GM13976 (cell line): ENCODE measurements around the gene PBX3.

Source experiments
- DNase-seq: peaks from one replicate; pipeline ENCODE4 v3.0.0; 2012; ENCODE audit warnings: low spot score
- in situ Hi-C: fragments of 300-500 bp; cut with MboI; formaldehyde crosslinking; loops from one replicate; pipeline ENCODE4 v1.12.0; 2022; ENCODE audit warnings: low sequenced_read_pairs, mixed read lengths, inconsistent platforms; ENCODE audit not compliant: unreplicated experiment
- TF ChIP-seq, protein P1 (sequence below): IDR thresholded peaks from 2 replicates; pipeline ENCODE4 v1.5.1; 2012; ENCODE audit warnings: borderline replicate concordance, mild to moderate bottlenecking; ENCODE audit not compliant: insufficient read depth; ENCODE audit errors: extremely low read depth, missing control alignments, control extremely low read depth

The PBX3 gene

DNA sequence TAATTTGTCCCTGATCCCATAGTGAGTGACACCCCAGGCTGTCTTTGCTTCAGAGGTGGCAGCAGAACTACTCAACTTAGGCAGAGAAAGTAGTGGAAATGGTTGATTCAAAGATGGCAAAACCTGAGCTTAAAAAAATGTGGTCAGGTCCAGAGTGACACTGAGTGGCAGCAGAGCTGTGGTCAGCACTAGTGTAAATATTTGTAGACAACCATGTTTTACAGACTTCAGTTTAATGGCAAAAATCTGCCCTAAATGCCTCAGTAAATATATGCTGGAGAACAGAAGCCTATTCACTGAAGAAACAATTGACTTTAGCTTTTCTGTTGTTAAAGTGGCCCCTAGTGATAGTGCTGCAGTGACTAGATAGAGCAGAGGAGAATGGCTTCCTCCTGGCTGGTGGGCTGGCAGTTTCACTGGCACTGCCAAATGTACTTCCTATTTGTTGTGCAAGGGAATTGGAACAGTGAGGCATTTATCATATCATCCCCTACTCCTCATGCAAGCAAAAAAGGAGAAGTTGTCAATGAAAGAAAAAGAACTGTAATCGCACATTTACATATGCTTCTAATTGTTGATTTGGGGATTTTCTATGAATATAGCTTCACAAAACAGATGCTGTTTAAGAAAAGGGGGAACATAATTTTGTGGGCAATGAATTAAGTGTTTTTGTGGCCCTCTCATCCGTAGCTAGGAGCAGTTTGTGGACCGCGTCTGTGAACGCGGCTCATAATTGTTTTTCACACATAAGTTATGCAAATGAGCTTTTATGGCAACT is 12.0 kb downstream of the PBX3 start:
- in situ Hi-C loops, result loop anchor here (10.0 kb wide), 1 partner anchor 114 kb away; no protein-coding TSS in a partner anchor
- DNase-seq, result no peak
- TF ChIP-seq, protein P1, sequence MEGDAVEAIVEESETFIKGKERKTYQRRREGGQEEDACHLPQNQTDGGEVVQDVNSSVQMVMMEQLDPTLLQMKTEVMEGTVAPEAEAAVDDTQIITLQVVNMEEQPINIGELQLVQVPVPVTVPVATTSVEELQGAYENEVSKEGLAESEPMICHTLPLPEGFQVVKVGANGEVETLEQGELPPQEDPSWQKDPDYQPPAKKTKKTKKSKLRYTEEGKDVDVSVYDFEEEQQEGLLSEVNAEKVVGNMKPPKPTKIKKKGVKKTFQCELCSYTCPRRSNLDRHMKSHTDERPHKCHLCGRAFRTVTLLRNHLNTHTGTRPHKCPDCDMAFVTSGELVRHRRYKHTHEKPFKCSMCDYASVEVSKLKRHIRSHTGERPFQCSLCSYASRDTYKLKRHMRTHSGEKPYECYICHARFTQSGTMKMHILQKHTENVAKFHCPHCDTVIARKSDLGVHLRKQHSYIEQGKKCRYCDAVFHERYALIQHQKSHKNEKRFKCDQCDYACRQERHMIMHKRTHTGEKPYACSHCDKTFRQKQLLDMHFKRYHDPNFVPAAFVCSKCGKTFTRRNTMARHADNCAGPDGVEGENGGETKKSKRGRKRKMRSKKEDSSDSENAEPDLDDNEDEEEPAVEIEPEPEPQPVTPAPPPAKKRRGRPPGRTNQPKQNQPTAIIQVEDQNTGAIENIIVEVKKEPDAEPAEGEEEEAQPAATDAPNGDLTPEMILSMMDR, result no peak

DNA sequence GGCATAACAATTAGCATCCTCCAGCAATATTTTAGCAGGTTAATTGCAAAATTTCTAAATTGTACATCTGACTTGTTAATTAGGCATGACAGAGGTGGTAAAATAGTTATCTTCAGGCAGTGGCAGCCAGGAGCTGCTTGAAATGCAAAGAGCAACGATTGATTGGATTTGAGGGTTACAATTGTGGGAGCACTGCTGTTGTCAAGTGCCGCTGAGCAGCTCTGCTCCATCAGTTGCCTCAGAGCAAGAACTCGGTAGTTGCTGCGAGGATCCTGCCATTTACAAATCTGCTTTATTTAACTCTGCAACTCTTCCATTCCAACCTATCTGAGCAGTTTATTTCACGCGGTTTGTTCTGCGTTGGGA is 12.6 kb downstream of the PBX3 start:
- DNase-seq, result no peak
- in situ Hi-C loops, result loop anchor here (10.0 kb wide), 1 partner anchor 115 kb away; no protein-coding TSS in a partner anchor
- TF ChIP-seq, protein P1, result no peak

DNA sequence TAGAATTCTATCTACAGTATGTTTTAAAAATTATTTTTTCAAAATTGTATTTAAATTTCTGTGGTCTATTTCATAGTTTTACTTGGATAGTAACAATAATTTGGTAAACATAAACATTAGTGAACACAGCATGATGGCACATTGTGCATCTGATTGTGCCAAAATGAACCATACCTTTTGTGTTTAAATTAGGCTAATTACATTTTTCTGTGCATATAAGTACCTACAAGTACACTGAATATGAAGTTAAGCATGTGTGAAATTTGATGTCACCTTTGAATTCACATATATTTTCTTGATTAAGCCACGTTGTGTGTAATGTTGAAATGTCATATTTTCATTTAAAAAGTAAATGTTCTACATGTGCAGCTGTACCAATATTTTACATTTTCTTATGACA is 13.4 kb downstream of the PBX3 start:
- TF ChIP-seq, protein P1, result no peak
- in situ Hi-C loops, result no loop called here
- no peak for DNase-seq

DNA sequence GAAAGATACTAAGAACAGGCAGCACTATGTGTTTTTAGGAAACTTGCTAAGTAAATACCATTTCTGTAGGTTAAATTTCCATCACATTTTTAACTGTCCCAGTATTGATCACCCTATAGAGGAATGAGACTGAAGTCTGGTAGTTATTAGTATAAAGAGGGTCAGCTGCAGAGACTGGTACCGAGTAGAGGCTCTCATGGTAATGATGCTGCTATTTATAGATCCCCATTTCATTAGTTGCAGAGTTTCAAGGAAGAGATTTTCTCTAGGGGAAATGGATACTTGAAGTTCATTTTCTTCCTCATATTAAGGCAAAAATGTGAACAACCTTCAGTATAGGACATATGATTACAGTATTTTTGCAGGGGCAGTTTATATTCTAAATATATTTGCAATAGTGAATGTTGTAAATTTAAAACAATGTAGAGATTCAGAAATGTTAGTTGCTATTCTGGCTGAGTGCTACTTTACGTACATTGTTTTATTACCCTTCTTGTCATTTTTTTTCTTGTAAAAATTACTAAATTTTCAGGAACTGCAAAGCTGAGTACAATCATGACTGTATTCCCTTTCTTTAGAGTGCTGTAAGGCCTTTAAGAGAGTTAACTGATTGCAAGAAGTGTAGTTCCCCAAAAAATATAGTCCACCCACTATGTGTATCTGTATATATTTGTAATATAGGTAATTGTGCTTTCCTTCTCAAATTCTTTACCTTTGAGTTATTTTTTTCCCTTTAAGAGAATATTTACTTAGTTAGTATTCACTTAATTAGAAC is 14.7 kb downstream of the PBX3 start:
- TF ChIP-seq, protein P1, result no peak
- in situ Hi-C loops, result no loop called here
- DNase-seq, result no peak

DNA sequence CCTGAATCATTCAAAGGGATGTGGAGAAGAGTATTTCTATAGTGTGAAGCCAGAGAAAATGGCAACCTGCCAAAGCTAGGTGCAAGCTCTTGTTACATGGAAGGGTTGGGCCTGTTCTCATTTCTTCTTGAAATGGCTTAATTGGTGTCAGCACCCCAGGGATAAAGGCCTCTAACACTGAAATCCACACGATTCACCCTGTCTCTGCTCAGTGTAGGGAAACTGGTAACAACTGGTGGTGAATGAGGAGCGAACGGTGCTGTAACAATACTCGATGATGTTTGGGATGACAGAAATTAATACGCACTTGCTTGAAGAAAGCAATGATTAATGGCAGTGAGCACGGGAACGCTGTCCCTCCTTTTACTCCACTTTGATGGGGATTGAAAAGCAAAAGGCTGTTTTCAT is 16.2 kb downstream of the PBX3 start:
- TF ChIP-seq, protein P1, result no peak
- DNase-seq, result no peak
- in situ Hi-C loops, result no loop called here

DNA sequence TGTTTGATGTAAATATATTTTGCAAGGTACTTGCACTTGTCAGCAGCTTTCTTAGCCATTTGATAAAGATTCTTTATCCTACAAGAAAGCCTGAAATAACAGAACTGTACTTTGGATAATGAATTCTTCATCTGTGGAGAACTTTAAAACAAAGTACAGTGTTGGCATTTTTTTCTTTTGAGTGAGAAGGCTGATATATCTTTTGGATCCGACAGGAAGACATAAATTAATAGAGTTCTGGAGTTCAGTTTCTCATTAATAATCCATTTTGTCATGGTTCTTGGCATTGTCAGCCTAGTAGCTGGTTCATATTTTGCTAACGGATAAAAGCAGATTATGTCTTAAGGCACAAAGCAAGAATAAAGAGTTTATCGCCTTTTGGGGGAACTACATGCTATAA is 17.0 kb downstream of the PBX3 start:
- in situ Hi-C loops, result no loop called here
- TF ChIP-seq, protein P1, result no peak
- DNase-seq, result no peak
